ENCODE results near the gene FN3K.
"Not testable (repeated sequence)": the region's sequence is repeated elsewhere in the genome, so short reads cannot be mapped to it uniquely, and the experiment has no call there.

FN3K gene

DNA sequence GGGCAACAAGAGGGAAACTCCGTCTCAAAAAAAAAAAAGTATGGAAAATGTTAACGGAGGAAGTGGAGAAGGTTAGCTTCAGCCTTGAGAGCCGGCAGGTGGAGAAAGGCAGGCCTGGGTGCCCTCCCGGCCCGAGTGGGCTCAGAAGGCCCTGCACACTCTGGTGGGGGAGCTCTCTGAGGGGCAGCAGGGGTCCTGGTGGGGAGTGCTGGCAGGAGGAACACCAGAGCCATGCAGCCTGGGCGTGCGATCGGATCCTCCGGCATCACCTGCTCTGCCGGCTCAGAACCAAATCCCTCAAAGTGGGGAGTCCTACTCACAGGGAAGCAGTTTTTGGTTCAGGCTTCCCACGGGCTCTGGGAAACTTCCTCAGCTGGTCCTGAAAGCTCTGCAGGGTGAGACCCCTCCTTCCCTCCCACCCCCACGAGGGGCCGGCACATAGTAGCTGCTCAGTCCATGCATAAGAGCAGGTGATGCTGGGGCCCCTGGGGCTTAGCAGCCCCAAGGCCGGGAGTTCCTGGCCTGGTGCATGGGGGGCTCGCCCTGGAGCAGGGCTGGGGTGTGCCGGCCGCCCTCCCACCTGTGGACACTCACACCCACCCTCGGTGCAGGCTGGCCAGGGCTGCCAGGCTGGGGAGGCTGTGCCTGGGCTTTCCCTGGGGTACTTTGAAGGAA lies 1.2 kb downstream of the FN3K start:
- DNase-seq: no peak

DNA sequence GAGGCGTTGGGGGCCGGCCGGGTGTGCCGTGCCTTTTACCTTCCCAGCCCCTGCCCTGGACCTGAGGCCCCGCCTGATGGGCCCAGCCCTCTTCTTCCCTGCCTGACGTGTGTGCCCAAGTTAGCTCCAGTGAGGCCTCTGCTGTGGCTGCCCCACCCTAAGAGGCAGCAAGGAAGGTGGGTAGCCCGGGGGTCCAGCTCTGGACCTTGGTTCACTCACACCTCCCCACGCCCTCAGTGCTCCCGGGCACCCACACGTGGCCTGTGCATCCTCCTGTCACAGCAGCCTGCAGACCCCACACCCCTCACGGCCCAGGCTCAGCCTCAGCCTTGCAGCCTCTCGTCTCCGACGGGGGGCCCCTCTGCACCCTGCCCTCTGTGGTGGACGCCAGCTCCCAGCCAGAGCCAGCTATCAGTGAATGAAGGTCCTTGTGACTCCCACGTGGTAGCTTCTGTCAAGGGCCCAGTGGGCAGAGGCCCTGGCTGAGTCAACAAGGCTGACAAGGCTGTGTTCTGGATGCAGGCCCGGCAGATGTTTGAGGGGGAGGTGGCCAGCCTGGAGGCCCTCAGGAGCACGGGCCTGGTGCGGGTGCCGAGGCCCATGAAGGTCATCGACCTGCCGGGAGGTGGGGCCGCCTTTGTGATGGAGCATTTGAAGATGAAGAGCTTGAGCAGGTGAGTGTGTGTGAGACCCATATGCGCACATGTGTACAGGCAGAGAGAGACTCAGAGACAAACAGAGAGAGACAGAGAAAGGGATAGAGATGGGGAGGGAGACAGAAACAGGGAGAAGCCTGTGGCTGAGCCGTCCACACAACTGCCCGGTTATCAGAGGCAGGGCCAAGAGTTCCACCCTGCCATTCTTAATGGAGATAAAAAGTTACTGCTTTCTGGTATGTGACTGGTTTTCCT lies 2.8 kb downstream of the FN3K start:
- no peak for DNase-seq

DNA sequence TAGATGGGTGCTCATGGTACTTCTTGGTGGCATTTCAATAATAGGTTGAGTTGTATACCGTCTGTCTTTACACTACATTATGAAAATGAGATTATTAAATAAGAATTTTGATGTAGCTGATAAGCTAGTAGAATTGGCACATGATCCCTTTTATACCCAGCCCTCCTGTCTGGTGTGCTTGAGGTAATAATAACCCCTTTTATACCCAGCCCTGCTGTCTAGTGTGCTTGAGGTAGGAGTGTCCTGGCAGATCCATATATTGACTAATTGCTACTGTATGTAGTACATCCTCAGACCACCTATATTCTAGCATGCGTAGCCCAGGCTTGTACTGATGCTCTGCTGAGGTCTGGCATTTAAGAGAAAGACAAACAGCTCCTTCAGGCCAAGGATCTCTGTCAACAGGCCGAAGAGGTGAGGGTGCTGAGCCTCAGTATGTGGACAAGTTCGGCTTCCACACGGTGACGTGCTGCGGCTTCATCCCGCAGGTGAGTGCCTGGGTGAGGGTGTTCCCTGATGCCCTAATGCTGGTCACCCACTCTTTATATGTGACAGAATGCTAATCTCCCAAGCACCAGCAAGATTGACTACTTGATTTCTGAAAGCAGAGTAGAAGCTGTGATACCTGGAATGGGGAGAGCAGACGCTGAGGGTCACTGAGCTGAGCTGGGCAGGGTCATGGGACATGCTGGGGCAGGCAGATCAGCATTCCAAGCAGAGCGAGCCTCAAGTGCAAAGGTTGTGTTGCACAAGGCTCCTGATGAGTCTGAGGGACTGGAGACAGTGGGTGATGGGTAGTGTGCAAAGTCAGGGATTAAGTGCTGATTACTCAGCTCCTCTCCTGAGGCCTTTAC lies 5.7 kb downstream of the FN3K start:
- DNase-seq: no peak

DNA sequence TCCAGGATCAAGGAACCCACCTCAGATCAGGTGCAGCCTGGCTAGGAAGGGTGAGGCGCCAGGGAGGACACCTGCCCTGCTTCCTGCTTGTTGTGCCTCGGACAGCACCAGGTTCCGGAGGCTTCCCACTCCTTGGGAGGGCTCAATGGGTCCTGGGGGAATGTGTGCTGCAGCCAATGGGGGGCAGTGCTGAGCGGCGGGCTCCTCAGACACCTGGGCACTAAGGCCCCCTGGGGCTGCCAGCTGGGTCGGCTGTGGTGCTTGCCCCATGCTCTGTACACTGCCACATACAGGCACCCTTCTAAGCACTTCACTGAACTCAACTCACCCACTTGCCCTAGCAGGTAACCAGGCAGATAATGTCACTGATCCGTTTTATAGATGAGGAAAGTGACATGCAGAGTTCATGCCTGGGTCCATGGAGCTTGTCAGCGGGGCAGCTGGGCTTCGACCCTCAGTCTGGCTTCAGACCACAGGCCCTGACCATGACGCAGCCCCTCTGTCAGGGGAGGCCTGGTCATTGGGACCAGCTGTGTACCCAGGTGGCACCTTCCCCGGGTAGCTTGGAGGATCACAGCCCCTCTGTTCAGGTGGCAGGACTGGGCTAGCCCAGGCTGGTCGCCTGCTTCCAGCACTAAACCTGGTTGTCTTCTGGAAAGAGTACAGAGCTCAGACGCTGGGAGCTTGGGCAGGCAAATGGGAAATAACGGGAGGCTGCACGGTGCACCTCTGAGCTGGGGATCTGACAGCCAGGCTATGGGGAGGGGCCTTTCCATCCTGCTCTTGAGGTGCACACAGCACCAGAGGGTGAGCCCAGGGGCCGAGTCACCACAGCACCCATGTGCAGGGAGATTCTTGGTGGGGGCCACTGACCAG lies 8.2 kb downstream of the FN3K start:
- DNase-seq: no peak

DNA sequence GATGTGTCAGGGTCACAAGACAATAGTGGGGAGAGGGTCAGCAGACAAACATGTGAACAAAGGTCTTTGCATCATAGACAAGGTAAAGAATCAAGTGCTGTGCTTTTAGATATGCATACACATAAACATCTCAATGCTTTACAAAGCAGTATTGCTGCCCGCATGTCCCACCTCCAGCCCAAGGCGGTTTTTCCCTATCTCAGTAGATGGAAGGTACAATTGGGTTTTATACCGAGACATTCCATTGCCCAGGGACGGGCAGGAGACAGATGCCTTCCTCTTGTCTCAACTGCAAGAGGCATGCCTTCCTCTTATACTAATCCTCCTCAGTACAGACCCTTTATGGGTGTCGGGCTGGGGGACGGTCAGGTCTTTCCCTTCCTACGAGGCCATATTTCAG lies 9.3 kb downstream of the FN3K start:
- DNase-seq: not testable (repeated sequence)

DNA sequence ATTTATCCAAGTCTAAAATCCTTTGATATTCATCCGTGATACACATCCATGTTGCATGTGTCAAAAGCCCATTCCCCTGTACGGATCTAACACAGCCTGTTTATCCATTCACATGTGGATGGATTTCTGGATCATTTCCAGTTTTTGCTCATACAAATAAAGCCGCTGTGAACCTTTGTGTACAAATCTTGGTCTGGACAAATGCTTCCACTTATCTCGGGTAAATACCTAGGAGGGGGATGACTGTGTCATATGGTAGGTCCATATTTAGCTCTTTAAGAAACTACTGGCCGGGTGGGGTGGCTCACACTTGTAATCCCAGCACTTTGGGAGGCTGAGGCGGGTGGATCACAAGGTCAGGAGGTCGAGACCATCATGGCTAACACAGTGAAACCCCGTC lies 10.1 kb downstream of the FN3K start:
- no peak for DNase-seq

DNA sequence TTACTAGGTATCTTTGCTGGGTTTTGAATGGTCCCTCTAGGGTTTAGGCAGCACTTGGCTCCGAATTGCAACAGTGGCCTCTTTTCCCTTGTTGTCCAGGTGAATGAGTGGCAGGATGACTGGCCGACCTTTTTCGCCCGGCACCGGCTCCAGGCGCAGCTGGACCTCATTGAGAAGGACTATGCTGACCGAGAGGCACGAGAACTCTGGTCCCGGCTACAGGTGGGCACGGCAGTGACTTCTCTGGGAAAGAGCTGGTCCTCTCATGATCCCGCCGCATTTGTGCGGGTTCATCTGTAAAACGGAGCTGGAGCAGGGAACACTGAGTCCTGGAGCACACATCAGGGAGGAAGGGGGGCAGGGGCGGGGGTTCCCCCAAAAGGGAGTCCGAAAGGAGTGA lies 13.3 kb downstream of the FN3K start:
- DNase-seq: no peak

DNA sequence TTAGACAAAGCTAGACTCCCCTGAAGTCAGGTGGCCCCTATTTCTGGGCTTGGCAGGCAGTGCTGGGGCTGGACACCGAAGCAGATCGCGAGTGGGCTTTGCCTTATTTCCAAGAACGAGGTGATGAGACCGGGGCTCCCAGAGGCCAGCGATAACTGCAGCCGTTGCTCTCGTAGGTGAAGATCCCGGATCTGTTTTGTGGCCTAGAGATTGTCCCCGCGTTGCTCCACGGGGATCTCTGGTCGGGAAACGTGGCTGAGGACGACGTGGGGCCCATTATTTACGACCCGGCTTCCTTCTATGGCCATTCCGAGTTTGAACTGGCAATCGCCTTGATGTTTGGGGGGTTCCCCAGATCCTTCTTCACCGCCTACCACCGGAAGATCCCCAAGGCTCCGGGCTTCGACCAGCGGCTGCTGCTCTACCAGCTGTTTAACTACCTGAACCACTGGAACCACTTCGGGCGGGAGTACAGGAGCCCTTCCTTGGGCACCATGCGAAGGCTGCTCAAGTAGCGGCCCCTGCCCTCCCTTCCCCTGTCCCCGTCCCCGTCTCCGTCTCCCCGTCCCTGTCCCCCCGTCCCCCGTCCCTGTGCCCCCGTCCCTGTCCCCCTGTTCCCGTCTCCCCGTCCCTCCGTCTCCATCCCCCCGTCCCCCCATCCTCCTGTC lies 15.0 kb downstream of the FN3K start:
- DNase-seq: no peak

DNA sequence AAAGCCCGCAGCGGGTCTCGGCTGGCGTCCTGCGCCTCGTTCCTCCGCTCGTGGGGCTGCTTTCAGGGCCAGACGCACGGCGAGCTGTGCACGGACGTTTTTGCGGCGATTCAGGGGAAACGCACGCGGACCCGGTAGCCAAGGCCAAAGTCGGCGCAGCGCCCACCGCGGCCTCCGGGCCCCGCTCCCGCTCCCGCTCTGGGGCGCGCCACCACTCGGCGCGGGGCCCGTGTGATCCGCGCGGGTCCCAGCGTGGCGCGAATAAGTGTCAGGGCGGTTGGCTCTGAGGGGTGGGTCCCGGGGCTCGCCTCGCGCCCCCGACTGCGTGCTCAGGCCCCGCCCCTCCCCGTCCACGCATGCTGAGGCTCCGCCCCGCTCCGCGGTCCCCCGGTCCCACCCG lies 15.8 kb downstream of the FN3K start:
- DNase-seq: peak; percentile 86

DNA sequence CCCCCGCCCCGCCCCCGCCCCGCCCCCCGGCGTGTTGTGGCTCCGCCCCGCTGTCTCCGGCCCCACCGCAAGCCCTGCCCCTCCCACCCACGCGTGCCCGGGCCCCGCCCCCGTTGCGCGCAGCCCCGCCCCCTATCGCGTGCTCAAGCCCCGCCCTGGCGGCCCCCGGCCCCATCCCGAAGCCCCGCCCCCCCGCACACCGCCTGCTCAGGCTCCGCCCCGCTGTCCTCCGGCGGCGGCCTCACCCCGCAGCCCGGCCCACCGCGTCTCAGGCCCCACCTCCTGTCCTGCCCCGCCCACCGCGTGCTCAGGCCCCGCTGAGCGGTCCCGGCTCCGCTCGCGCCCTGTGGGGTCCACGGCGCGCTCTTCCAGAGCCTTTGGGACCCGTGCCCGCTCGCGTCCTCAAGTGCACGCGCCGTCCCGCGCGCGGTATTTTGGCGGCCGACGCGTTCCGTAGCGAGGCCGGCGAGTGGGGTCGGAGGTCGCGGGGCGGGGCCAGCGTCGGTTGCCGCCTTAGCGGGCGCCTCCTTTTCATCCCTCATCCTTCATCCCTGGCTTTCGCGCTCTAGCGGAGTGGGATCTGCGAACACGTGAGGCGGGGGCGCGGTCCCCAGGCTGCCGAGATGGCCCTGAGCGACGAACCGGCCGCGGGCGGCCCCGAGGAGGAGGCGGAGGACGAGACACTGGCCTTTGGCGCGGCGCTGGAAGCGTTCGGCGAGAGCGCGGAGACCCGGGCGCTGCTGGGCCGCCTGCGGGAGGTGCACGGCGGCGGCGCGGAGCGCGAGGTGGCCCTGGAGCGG lies 16.4 kb downstream of the FN3K start, which contains the start of gene TBCD:
Gene TBCD (plus strand): TSS at position 495 of the 800 bp plus-strand sequence. CDS start 129 bp downstream, at position 624.
- DNase-seq: peak; percentile 99

DNA sequence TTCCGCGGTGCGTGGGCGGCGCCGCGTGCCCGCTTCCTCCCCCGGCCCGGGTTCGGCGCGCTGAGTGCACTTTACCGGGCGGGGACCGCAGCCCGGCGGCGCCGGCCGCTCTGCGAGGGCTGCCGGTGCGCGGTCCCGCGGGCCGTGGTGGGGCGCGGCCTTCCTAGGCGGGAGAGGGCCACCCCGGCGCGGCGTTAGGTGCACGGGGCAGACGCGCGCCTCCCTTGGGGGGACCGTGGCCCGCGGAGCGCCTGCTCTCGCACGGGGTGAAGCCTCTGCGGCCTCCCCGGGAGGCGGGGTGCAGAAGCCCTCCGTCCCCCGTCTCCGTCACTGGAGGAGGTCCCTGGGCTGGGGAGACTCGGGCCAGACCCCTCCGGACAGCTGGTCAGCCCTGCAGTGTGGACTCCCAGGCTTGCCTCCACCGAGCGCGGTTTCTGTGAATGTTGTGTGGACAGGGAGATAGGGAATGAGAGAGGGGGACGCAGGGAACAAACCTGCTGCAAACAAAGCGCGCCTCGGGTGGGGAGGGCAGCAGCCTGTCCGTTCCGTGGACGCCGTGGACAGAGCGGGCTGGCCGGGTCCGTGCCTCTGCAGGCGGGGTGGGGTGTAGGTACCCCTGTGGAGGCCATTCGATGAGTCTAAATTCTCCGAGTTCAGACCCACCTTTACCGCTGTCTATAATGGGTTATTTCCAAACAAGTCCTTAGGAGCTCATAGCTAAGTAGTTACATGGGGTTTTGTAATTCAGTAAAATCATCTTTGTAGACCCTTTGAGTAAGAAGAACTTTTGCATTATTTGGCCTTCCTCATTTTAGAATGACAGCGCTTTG lies 17.2 kb downstream of the FN3K start:
- DNase-seq: peak; percentile 62

DNA sequence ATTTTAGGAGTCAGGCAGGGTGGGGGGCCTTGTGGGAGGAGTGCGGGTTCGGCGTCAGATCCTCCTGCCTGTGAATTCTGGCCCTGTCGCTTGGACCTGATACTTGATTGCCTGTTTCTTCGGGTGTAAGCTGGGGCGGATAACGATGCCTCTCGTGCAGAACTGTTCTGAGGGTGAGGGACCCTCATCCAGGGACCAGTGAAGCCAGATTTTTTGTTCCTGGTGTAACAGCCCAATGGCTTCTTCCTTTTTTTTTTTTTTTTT lies 17.7 kb downstream of the FN3K start:
- DNase-seq: no peak

DNA sequence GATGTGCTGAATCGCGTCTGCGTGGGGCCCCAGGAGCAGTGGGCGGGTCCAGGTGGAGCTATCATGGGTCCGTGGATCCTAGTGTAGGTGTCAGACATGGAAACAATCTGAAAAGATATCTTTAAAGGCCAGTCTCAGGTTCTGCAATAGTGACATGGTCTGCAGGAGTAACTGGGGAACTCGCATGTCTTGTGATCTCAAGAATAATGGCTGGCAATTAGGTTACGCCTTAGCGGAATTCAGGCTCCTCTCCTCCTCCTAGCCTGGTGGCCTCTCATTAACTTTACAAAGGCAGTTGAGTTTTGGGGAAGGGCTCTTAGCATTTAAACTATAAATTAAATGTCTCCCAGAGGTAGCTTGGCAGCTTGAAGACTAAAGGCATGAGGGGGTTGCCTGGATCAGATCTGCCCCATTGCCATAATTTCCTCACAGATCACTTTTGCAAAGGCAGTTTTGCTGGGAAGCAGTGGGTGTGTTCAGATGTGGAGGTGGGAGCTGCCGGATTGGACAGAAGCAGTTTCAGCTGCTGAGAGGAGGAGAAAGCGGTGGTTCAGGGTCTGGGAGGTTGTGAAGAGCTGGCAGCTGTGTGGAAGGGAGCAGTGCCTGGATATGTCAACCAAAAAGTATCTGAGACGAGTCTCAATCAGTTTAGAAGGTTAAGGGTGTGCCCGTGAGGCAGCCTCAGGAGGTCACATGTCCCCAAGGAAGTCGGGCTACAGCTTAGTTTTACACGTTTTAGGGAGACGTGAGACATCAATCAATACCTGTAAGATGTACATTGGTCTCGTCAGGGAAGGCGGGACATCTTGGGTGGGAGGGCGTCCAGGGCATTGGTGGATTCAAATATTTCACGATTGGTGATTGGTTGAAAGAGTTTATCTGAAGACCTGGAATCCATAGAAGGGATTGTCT lies 19.1 kb downstream of the FN3K start:
- peak; percentile 64 for DNase-seq

DNA sequence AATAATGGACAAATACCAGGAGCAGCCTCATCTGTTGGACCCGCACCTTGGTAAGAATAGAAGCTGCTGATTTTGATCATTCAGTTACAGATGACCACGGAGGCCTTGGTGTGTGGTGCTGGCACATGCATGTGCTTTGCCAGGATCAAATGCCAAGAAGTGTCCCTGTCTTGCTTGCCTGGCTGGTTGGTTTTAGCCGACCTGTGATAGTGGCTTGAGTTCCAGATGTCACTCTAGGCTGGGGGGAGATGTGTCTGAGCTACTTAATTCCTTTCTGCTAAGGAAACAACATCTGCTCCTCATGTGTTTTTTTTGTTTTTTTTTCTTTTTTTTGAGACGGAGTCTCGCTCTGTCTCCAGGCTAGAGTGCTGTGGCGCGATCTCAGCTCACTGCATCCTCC lies 20.8 kb downstream of the FN3K start:
- DNase-seq: no peak

DNA sequence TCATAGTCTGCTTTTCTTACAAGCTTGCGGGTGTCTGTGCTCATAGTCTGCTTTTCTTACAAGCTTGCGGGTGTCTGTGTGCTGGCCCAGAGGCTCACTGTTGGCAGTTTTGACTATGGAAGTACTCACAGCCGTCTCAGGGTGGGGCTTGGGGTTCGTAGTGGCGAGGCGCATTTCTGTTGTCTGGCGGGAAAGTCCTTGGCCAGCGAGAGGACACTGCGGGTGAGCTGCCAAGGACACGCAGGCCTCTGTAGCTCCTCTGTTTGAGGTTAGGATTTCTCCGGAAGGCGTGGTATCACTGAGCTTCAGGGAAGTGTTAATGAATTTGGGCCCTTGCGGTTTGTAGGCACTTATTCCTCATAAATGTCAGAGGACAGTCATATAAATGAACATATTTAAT lies 30.0 kb downstream of the FN3K start:
- no peak for DNase-seq

DNA sequence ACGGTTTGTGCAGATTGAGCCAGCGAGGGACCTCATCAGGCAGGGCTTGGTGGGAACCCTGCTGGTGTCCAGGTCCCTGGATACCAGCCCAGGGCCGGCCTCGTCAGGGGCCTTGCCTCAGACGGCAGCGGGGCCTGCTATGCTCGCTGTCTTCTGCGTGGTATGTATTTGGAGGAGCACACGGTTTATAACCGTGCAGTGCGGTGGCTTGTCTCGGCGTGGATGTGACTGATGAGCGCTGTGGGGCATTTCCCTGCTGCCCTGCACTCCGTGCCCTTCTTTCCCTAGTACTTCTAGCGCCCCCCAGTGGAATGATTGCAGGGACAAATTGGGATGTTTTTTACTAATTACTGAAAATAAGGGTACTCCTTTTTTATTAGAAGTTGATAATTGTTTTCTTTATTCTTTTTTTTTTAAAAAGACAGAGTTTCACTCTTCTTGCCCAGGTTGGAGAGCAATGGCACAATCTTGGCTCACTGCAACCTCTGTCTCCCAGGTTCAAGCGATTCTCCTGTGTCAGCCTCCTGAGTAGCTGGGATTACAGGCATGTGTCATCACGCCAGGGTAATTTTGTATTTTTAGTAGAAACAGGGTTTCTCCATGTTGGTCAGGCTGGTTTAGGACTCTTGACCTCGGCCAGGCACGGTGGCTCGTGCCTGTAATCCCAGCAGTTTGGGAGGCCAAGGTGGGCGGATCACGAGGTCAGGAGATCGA lies 31.8 kb downstream of the FN3K start:
- peak; percentile 34 for DNase-seq

DNA sequence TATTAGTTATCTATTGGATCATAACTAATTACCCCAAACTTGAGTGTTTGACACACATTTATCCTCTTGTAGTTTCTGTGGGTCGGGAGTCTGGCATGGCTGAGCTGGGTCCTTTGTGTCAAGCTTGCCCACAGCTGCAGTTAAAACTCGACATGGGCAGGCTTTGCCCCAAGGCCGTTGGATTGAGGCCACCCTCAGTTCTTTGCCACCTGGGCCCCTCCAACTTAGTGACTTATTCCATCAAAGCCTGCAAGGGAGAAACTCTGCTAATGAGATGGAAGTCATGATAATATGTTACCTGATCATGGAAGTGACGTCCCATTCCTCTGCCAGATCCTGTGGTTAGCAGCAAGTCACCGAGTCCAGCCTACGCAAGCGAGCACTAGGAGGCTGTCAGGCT lies 33.6 kb downstream of the FN3K start:
- DNase-seq: no peak

DNA sequence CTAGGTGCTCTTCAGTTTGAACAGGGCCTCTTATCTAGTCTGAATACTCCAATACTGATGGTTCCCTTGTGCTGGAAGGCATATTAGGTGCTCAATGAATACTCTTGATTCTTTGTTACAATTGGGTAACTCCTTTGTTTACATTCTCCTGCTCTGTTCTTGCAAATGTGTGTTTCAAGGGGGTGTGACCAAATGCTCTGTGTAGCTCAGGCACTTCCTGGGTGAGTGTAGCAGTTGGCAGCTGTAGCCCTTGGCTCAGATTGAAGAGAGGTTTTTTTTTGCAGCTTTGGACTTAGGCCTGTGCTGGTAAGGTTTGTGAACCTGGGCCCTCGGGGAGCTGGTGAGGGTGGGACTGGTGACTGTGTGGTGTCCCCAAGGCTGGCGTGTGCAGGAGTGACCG lies 36.6 kb downstream of the FN3K start:
- no peak for DNase-seq
